Activated gamma-delta T cell treated with anti-CD3 and anti-CD28 coated beads, Interleukin-2, amount 50 U/mL, for 16 hours (primary cell): ENCODE results near the gene NUBPL.
"Not testable (repeated sequence)": the region's sequence is repeated elsewhere in the genome, so short reads cannot be mapped to it uniquely, and the experiment has no call there.

Source experiments
- DNase-seq: peaks from one replicate; pipeline ENCODE4 v3.0.0-alpha.2; 2020; ENCODE audit warnings: low read depth

The NUBPL gene

DNA sequence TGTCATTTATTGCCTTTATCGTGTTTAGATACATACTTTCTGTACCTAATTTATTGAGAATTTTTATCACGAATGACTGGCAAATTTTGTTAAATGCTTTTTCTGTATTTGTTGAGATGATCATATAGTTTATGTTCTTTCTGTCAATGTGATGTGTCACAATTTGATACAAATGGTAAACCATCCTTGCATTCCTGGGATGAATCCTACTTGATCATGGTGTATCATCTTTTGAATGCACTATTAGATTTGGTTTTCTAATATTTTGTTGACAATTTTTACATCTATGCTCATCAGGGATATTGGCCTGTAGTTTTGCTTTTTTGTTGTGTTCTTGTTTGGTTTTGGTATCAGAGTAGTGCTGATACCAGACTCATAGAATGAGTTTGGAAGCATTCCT, 185.1 kb downstream of the NUBPL start:
- no peak for DNase-seq

- DNase-seq, result no peak
These were observed 188.1 kb downstream of the NUBPL start for GRCh38 chr14:31749275-31749674.

GRCh38 chr14:31751047-31751446, 189.8 kb downstream of the NUBPL start:
- DNase-seq, result not testable (repeated sequence)

- no peak for DNase-seq
These were observed 191.9 kb downstream of the NUBPL start for GRCh38 chr14:31752867-31753661.

DNA sequence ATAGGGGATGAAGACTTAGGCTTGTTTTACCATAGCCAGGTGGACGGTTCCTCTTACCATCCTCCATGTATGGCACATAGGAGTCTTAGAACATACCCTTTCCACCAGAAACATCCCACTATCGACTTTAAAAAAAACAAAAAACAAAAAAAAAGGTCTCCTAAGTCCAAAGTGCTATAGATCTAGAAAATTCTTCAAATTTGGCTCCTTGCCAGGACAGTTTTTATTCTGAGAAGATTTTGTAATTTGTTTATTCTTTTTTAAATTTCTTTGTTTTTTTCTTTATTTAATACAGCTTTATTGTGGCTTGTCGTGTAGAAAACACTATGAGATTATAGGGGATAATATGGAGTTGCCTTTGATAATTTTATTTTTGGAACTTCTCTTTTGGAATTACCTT, 197.7 kb downstream of the NUBPL start:
- no peak for DNase-seq

- DNase-seq, result no peak
These were observed 199.1 kb downstream of the NUBPL start for GRCh38 chr14:31760277-31760676.

DNA sequence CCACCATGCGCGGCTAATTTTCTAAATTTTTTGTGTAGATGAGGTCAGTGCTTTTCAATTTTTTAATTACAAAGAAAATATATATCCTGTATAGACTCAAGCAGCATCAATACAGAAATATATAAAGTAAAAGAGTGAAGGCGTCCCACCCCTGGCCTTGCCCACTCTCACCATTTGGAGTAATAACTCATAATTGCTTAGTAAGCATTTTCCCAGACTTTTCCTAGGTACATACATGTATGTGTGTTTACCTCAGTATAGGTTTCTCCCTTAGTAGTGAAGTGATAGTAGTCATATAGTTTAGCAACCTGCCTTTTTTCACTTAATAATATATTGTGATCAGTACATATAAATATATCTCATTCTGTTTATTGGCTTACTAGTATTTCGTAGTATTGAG, 200.1 kb downstream of the NUBPL start:
- no peak for DNase-seq

GRCh38 chr14:31763041-31763440, 201.8 kb downstream of the NUBPL start:
- DNase-seq, result no peak

DNA sequence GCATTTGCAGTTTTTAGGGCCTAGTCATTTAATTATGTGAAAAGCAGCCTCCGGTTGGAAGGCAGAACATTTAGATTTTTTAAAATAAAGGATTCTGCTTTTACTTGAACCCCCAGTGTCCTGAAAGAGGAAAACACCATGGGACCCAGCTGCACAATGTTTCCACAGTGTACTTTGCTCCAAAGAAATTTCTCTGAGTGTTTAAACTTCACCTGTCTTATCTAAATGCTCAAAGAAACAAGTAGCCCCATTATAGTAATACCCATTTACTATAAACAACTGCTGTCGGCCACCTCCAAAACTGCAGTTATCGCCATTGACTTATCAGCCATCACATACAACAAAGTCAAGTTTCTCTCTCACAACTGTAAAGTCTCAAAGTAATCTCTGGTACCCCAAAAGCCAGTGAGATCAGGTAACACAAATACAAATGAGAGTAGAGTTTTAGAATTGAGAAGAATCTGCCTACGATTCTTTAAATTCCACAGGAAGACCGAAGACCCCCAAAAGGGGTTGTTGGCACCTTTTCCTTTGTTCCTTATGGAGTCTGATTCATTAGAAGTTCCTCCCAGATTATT, 205.2 kb downstream of the NUBPL start:
- DNase-seq, result no peak

- DNase-seq, result no peak
These were observed 207.2 kb downstream of the NUBPL start for GRCh38 chr14:31768355-31768754.

- DNase-seq, result no peak
These were observed 209.1 kb downstream of the NUBPL start for GRCh38 chr14:31770271-31770670.

- DNase-seq, result no peak
These were observed 213.4 kb downstream of the NUBPL start for GRCh38 chr14:31774567-31774966.

DNA sequence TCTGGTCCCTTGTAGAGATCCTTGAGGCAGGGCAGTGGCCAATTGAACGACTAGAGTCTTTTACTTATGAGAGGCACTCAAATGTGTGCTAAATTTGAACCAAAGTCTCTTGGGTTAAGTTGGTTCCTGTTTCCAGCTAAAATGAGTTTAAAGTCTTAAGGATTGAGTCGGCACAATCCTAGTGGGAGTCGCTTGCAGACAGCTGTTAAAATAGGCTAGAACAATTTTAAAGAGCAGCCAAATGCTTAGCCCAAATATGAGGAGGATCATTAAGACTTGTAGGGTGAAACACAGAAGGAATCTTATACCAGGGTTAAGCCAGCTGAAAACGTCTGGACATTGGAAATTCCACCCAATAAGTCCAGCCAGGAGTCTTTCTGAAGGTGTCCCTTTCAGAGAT, 216.1 kb downstream of the NUBPL start:
- DNase-seq, result no peak

DNA sequence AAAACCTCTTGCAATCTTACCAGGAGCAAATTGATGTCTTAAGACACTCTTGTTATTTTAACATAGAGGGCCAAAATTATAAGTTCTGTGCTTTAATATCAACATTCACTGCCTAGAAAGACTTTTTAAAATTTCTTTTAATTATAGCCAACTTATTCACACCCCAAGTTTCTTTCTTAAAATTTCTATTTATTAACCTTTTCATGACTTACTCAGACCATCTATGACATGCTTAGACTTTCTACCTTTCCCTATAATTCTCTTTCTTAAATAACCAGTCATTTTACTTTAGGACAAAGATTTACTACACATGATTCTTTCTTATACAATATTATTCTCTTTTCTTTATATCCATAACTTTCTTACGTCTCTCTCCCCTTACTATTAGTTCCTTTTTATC, 220.4 kb downstream of the NUBPL start:
- DNase-seq, result no peak

DNA sequence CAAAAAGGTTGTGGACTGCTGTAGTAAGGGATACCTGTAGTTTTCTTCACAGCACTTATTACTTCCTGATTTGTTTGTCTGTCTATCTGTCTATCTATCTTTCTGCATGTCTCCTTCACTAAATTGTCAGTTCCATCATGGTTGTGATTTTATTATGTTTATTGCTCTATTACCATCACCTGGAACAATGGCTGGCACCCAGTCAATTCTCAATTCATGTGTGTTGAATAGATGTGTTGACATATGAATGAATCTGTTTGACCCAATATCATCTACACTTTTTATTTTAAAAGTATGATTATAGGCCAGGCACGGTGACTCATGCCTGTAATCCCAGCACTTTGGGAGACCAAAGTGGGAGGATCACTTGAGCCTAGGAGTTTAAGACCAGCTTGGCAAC, 224.4 kb downstream of the NUBPL start:
- no peak for DNase-seq

- no peak for DNase-seq
These were observed 226.2 kb downstream of the NUBPL start for GRCh38 chr14:31787377-31787776.

DNA sequence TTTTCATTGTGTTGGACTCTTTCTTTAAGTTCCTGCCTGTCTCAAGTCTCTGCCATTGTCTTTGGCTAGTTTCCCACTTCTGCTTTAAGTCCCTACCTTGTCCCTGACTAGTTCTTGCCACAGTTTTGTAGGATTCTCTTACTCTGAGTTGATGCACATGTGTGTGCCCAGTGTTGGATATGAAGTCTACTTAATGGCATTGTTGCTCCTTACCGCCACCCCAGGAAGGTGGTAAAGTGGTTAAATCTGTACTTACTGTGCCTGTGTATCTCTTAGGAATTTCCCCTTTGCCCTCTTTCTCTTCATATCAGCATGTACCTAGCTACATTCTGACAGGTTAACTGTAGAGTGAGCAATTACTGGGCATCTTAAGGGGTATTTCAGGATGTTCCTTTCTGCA, 227.1 kb downstream of the NUBPL start:
- no peak for DNase-seq

- no peak for DNase-seq
These were observed 231.5 kb downstream of the NUBPL start for GRCh38 chr14:31792726-31793125.

DNA sequence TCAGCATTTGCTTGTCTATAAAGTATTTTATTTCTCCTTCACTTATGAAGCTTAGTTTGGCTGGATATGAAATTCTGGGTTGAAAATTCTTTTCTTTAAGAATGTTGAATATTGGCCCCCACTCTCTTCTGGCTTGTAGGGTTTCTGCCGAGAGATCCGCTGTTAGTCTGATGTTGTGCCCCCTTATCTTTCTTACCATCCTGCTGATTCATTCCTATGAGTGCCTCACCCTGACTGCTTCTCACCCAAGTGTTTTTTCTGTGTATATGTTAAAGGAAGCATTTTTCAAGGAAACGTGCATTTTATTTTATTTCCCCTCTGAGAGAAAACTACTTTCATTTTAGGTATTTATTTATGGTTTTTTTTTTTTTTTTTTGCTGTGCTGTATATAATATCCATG, 236.7 kb downstream of the NUBPL start:
- not testable (repeated sequence) for DNase-seq

- DNase-seq, result no peak
These were observed 241.6 kb downstream of the NUBPL start for GRCh38 chr14:31802838-31803237.

GRCh38 chr14:31806249-31806648, 245.0 kb downstream of the NUBPL start:
- no peak for DNase-seq

- not testable (repeated sequence) for DNase-seq
These were observed 250.8 kb downstream of the NUBPL start for GRCh38 chr14:31811693-31812628.
